A673 (cell line): ENCODE data around the gene CACNG8.

Experiments
- CTCF ChIP-seq: fragments of 300-800, 200-600 bp; sonication (generic); conservative IDR thresholded peaks from 2 replicates; pipeline ENCODE4 v1.5.1; 2017; ENCODE audit warnings: low read depth, mild to moderate bottlenecking, antibody characterized with exemption, low read length, moderate library complexity, mixed read lengths
- EZH2 ChIP-seq: fragments of 200-600 bp; sonication (generic); IDR thresholded peaks from 2 replicates; pipeline ENCODE4 v1.6.1; 2017; ENCODE audit warnings: borderline replicate concordance, low read depth, mild to moderate bottlenecking, mixed read lengths, antibody characterized with exemption, low read length; ENCODE audit not compliant: poor library complexity, severe bottlenecking

DNA sequence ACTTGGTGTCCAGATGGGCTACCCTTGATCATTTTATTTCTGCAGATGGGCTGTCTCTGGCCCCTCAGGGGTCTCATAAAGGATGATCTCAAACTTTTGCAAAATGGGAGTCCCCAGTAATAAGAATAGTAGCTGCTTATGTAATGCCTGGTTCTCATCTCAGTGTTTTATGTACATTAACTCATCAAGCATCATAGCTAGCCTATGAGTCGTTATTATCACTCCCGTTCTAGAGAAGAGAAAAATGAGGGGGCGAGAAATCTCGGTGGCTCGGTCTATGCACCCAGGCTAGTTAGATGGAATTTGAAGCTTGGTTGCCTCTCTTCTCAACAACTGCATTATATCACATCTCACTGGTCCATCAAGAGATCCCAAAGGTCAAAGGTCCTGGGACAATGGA, 32.1 kb downstream of the CACNG8 start:
- no peak for TF ChIP-seq CTCF
- no peak for TF ChIP-seq EZH2
